ENCODE data around the gene ATP2A1. TPM values are rescaled to one million over a fixed set of nuclear protein-coding genes. Genes with fewer than 3 reads are reported as not detected.
"Not testable (repeated sequence)": the region's sequence is repeated elsewhere in the genome, so short reads cannot be mapped to it uniquely, and the experiment has no call there.

ATP2A1 gene
- total RNA-seq, 2 donors from 2014 or later = 0.27 to 0.37 TPM

DNA sequence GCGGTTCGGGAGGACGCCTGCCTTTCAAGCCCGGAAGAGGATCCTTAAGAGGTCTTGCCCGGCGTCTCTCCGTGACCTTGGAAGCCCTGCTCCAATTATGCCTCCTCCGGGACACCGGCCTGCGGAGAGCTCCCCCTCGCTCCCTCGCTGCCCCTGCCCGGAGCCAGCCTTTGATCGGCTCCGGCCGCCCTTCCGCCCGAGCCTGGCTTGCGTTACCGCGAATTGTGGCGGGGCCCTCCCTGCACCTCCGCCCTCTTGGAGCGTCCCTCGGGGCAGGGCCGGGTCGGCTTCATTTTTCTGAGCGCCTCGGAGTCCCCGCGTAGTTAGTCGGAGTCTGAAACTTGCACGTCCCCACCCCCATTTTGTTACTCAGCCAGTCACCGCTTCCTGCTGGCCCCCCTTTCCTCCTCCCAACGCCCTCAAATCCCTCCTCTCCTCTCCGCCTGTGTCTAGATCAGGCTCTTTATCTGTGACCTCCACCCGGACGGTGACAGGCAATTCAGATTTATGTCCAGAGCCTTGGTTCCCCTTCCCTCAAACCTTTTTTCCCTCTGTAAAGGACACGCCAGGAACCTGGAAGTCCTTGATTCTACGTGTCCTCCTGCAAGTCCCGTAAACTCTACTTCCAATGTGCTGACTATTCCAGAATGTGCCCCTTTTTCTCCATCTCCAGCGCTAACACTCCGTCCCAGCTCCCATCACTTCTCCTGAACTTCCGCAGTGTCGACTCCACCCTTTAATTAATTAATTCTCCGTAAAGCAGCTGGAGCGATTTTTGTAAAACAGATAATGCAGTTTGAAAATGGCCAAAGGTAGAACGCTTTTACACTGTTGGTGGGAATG is 47.3 kb downstream of the ATP2A1 start:
- DNase-seq (peak; percentile 88), ATAC-seq (peak; percentile 62 to 77)
- intact Hi-C loops (cut with DNase I) = no loop called here

DNA sequence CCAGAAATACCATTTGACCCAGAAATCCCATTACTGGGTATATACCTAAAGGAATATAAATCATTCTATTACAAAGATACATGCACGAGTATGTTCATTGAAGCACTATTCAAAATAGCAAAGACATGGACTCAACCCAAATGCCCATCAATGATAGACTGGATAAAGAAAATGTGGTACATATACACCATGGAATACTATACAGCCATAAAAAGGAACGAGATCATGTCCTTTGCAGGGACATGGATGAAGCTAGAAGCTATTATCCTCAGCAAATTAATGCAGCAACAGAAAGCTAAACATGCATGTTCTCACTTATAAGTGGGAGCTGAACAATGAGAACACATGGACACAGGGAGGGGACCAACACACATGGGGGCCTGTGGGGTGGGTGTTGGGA is 48.0 kb downstream of the ATP2A1 start:
- DNase-seq; intact Hi-C loops (cut with DNase I); ATAC-seq: not testable (repeated sequence)

DNA sequence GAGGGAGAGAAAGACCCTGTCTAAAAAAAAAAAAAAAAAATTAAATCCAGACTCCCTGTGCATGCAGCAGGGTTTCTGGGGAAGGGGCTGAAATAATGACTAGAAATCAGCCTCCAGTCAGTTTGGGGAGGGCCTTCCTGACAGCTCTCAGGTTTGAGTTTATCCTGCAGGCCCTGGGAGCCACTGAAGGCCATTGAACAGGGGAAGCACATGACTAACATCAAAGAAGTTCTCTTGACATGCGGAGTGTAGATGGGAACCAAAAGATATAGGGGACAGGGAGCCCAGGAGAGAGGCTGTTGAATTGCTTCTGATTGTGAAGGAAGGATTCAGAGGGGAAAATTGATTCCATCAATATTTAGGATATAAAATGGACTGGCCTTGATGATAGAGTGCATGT is 49.5 kb downstream of the ATP2A1 start:
- ATAC-seq = no peak
- no peak for DNase-seq
- intact Hi-C loops (cut with DNase I) = no loop called here

DNA sequence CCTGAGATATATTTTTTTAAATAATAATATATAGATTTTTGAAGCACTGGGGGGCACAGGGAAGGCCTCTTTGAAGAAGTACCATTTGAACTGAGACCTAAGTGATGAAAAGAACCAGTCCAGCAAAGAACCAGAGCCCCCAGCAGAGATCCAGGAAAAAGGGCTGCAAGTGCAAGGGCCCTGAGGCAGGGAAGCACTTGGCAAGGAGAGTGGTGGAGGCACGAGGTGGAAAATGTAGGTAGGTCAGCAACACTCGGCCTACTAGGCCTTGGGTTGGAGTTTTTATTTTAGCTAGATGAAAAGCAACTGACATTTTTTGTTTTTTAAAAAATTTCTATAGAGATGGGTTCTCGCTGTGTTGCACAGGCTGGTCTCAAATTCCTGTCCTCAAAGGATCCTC is 51.9 kb downstream of the ATP2A1 start:
- intact Hi-C loops (cut with DNase I) = no loop called here
- DNase-seq (no peak), ATAC-seq (no peak)

DNA sequence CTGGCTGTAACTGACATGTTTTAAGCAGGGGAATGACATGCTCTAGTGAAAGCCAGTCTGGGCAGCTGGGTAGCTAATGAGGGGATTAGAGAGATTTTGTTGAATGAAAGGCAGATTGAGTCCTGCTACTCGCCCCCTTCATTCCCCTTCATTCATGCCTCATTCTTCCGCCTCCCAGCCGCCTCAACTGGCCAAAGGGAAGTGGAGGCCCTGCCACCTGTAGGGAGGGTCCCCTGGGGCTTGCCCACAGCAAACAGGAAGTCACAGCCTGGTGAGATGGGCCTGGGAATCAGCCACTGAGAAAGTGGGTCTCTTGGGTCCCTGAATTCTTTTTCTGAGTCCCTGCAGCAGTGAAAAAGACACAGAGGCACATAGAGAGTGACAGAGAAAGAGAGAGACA is 52.4 kb downstream of the ATP2A1 start:
- intact Hi-C loops (cut with DNase I) = no loop called here
- DNase-seq (no peak), ATAC-seq (no peak)

DNA sequence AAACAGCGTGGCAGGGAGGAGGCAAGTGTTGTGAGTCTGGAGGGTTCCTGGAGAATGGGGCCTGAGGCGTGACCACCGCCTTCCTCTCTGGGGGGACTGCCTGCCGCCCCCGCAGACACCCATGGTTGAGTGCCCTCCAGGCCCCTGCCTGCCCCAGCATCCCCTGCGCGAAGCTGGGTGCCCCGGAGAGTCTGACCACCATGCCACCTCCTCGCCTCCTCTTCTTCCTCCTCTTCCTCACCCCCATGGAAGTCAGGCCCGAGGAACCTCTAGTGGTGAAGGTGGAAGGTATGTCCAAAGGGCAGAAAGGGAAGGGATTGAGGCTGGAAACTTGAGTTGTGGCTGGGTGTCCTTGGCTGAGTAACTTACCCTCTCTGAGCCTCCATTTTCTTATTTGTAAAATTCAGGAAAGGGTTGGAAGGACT is 53.5 kb downstream of the ATP2A1 start, which contains the start of gene CD19:
TSS of gene CD19 (plus strand) at position 171 of the 425 bp plus-strand sequence. CDS start at position 201, 30 bp downstream.
- intact Hi-C loops (cut with DNase I) = no loop called here

DNA sequence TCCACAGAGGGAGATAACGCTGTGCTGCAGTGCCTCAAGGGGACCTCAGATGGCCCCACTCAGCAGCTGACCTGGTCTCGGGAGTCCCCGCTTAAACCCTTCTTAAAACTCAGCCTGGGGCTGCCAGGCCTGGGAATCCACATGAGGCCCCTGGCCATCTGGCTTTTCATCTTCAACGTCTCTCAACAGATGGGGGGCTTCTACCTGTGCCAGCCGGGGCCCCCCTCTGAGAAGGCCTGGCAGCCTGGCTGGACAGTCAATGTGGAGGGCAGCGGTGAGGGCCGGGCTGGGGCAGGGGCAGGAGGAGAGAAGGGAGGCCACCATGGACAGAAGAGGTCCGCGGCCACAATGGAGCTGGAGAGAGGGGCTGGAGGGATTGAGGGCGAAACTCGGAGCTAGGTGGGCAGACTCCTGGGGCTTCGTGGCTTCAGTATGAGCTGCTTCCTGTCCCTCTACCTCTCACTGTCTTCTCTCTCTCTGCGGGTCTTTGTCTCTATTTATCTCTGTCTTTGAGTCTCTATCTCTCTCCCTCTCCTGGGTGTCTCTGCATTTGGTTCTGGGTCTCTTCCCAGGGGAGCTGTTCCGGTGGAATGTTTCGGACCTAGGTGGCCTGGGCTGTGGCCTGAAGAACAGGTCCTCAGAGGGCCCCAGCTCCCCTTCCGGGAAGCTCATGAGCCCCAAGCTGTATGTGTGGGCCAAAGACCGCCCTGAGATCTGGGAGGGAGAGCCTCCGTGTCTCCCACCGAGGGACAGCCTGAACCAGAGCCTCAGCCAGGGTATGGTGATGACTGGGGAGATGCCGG is 54.3 kb downstream of the ATP2A1 start:
- ATAC-seq (no peak), DNase-seq (no peak)
- intact Hi-C loops (cut with DNase I) = no loop called here

More for the DNA sequence above, 53.5 kb downstream of the ATP2A1 start, which contains the start of gene CD19:
- ATAC-seq (no peak), DNase-seq (no peak)

DNA sequence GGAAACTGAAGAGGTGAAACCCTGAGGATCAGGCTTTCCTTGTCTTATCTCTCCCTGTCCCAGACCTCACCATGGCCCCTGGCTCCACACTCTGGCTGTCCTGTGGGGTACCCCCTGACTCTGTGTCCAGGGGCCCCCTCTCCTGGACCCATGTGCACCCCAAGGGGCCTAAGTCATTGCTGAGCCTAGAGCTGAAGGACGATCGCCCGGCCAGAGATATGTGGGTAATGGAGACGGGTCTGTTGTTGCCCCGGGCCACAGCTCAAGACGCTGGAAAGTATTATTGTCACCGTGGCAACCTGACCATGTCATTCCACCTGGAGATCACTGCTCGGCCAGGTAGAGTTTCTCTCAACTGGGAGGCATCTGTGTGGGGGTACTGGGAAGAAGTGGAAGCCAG is 54.9 kb downstream of the ATP2A1 start:
- ATAC-seq = no peak
- intact Hi-C loops (cut with DNase I) = no loop called here
- no peak for DNase-seq

DNA sequence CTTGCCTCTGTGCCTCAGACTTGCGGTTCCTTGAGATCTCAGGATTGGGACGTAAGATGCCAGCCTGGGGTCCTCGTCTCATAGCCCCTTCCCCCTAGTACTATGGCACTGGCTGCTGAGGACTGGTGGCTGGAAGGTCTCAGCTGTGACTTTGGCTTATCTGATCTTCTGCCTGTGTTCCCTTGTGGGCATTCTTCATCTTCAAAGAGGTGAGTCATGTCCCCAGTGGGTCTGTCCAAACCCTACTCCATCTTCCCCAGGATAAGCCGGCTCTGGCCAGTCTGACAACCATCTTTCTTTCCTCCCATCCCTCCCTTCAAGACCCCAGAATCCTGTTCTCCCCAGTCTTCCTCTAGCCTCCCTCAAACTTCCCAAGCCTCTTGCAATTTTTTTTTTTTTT is 57.1 kb downstream of the ATP2A1 start:
- intact Hi-C loops (cut with DNase I) = no loop called here
- ATAC-seq = no peak
- DNase-seq = no peak

DNA sequence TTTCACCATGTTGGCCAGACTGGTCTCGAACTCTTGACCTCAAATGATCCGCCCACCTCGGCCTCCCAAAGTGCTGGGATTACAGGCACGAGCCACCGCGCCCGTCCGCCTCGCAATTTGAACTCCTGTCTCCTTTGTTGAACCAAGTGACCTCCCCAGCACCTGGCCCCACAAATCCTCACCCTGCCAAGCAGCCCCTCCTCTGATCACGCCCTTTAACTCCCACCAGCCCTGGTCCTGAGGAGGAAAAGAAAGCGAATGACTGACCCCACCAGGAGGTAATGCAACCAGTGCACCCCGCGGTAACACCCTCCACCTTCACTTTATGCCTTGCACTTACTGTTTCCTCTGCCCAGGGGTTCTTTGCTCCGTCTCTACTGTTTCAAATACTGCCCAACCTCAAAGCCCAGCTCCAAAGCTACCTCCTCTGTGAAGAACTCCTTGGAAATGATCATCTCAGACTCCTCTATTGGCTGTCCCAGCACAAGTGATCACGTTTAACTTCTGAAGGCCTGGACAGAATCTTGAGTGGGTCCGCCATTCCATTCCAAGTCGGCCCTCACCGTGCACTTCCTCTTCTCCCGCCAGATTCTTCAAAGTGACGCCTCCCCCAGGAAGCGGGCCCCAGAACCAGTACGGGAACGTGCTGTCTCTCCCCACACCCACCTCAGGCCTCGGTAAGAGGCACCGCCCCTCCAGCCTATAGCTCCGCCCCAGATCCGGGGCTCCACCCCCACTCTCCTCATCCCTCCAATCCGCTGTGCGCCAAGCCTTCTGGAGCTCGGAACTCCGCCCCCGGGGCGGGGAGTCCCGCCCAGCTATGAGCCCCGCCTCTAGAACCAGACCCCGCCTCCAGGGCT is 57.9 kb downstream of the ATP2A1 start:
- intact Hi-C loops (cut with DNase I) = no loop called here
- peak; percentile 94 to 99 for ATAC-seq
- DNase-seq = peak; percentile 86

DNA sequence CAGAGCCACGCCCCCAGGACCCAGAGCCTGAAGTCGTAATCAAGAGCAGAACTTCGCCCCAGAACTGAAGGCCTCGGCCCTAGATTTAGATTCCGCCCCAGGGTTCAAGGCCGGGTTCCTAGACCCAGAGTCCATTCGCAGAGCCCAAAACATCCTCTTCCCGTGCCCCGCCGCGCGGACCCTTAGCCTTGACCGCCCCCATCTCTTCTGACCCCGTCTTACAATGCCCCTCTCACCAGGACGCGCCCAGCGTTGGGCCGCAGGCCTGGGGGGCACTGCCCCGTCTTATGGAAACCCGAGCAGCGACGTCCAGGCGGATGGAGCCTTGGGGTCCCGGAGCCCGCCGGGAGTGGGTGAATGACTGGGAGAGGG is 58.5 kb downstream of the ATP2A1 start:
- ATAC-seq (no peak), DNase-seq (no peak)
- intact Hi-C loops (cut with DNase I) = no loop called here

DNA sequence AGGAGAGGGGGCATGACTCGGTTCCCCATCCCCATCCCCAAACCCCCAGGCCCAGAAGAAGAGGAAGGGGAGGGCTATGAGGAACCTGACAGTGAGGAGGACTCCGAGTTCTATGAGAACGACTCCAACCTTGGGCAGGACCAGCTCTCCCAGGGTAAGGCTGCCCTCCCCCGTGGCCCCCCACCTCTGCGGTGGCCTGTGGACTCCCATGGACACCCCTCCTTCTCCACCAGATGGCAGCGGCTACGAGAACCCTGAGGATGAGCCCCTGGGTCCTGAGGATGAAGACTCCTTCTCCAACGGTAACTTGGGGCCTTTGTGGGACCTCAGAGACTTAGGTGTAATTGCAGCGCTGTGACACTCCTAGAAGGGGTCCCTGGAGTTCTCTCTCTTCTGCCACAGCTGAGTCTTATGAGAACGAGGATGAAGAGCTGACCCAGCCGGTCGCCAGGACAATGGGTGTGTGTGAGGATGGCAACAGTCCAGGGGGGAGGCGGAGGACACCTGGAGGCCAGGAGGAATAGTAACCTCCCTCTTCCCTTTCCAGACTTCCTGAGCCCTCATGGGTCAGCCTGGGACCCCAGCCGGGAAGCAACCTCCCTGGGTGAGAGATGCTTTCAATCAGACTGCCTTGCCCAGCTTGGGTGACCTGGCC is 59.1 kb downstream of the ATP2A1 start:
- no peak for DNase-seq
- intact Hi-C loops (cut with DNase I) = no loop called here
- ATAC-seq = no peak

DNA sequence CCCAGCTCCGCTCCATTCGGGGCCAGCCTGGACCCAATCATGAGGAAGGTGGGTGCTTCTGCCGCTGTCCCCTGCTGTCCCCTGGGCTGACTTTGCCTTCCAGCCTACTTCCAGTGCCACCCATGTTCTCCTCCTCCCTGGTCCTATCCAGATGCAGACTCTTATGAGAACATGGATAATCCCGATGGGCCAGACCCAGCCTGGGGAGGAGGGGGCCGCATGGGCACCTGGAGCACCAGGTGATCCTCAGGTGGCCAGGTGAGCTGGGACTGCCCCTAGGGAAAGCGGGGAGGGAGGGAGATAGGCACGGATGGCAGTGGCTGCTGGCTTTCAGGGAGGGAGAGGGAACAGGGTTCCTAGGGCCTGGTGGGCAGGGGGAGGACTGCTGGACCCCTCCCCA is 60.4 kb downstream of the ATP2A1 start:
- ATAC-seq = no peak
- intact Hi-C loops (cut with DNase I) = no loop called here
- no peak for DNase-seq

DNA sequence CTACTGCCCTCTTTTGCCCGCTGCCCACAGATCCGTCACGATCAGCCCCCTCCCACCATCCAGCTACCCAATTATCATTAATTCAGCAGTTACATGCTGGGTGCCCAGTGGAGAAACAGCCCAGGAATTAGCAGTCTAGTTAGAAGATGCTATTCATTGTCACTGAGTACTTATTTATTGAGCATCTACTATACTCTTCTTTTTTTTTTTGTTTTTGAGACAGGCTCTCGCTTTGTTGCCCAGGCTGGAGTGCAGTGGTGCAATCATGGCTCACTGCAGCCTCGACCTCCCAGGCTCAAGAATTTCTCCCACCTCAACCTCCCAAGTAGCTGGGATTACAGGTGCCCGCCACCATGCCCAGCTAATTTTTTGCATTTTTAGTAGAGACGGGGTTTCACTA is 61.5 kb downstream of the ATP2A1 start:
- intact Hi-C loops (cut with DNase I) = loop anchor here in 1 of 2 donors (10.0 kb wide), 1 partner anchor 95 kb away; the partner anchor contains the start of gene TUFM
- DNase-seq, ATAC-seq: not testable (repeated sequence)

DNA sequence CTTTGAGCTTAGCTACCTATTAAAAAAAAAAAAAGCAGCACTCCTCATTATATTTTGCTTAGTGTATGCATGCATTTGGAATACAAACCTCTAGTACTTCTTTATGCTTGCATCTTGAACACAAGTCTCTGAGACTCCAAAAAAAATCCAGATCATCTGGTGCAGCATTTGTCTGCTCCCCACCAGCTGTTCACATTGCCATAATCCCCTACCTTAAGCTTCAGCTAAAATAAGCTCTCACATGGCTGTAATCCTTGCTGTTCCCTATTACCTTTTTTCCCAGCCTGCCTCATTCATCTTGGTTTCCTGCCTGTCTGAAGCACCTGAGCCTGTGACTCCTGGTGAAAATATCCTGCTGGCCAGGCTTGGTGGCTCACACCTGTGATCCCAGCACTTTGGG is 65.0 kb downstream of the ATP2A1 start:
- intact Hi-C loops (cut with DNase I) = loop anchor here in 1 of 2 donors (10.0 kb wide), 1 partner anchor 98 kb away; the partner anchor contains the start of gene TUFM

DNA sequence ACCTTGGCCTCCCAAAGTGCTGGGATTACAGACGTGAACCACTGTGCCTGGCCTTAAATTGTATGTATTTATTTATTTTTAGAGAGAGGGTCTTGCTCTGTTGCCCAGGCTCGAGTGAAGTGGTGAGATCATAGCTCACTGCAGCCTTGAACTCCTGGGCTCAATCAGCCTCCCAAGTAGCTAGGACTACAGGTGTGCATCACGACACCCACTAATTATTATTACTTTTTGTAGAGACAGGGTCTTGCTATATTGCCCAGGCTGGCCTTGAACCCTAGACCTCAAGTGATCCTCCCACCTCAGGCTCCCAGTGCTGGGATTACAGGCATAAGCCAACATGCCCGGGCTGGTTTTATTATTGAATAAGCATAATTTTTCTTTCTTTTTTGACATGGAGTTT is 68.4 kb downstream of the ATP2A1 start:
- DNase-seq (no peak), ATAC-seq (no peak)
- intact Hi-C loops (cut with DNase I) = loop anchor here in 1 of 2 donors (10.0 kb wide), 1 partner anchor 102 kb away; the partner anchor contains the start of gene TUFM

More for the DNA sequence above, 65.0 kb downstream of the ATP2A1 start:
- DNase-seq (no peak), ATAC-seq (no peak)

DNA sequence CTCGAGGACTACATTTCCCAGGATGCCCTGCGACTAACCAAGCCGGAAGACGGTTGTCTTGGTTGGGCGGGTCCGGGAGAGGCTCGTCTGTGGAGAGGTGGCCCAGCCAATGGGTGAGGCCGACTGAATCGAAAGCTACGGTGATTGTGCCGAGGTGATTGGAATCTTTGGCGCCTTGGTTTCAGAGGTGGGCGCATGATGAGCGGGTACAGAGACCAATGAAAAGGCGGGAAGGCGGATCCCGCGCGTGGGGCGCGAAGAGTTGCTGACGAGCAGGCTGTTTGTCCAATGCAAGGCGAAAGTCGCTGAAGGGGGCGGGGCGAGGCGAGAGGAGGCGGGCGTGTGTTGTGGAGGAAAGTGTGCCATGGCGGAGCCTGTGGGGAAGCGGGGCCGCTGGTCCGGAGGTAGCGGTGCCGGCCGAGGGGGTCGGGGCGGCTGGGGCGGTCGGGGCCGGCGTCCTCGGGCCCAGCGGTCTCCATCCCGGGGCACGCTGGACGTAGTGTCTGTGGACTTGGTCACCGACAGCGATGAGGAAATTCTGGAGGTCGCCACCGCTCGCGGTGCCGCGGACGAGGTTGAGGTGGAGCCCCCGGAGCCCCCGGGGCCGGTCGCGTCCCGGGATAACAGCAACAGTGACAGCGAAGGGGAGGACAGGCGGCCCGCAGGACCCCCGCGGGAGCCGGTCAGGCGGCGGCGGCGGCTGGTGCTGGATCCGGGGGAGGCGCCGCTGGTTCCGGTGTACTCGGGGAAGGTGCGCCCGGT is 72.5 kb downstream of the ATP2A1 start, which contains the start of gene NFATC2IP:
TSS of gene NFATC2IP (plus strand) at position 290 of the 762 bp plus-strand sequence. CDS start at position 365, 75 bp downstream.
- ATAC-seq (peak; percentile 99), DNase-seq (peak; percentile 99)
- intact Hi-C loops (cut with DNase I) = no loop called here

All from left cardiac atrium (tissue), 4 donors.